Measurements from ENCODE around the gene WDR88. TPM values are rescaled to one million over a fixed set of nuclear protein-coding genes. Genes with fewer than 3 reads are reported as not detected.
"Not testable (repeated sequence)": the region's sequence is repeated elsewhere in the genome, so short reads cannot be mapped to it uniquely, and the experiment has no call there.

Gene WDR88
- total RNA-seq, 6 donors from 2014 or later, result 0.34 TPM; not detected in 5

DNA sequence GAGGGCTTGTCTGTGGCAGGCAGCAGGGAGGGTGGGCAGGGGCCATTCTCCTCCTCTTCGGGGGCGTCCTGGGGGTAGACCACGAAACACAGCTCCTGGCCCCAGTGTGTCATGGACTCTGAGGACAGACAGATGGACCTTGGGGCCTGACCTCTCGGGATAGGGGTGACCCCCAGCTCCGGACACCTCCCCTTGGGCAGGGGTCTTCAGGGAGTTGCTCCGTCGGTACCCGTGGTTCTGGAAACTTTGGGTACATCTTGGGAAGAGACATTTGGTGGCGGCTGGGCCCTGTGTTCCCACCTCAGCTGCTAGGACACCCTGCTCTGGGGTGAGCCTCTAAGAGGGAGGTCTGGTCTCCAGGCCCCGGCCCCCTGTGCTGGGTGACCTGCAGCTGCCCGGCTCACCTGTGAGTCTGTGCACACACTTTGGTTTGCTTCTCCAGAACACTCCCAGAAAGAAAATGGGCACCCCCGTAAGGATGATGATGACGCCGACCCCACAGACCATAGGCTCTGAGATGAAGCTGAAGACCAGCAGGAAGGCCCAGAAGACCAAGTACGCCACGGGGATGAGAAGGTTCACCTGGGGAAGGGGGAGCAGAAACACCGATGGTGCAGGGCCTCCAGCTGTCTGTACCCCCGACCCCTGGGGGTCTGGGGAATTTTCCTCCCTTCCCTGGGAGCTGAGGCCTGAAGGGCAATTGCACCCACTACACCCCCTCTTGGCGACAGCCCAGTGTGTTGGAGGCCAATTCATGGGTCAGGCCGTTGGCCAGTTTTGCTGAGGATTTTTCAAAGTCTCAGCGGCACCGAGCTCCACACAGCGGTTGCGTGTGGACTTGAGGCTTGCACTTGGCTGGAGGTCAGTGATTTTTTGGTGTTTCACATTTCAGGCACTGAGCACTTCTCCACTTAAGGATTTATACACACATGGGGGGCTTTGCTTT is 77.3 kb downstream of the WDR88 start:
- no peaks in the 10 kb centered on the region for H3K9me3 ChIP-seq
- ATAC-seq (ENCODE audit: low FRiP score in 2 of 2) (no peak), DNase-seq (no peak)
- no peak overlapping the region for H3K27ac ChIP-seq
- TF ChIP-seq POLR2AphosphoS5 (IDR thresholded peaks at IDR 0.05) (no peak), EP300 (IDR thresholded peaks at IDR 0.05) (no peak), CTCF (IDR thresholded peaks at IDR 0.05) (no peak), POLR2A (IDR thresholded peaks at IDR 0.05) (no peak)
- H3K36me3 ChIP-seq, result peaks cover 0 to 18% (median 8%) of the 10 kb centered on the region in 4 donors
- H3K27me3 ChIP-seq, result no peaks in the 10 kb centered on the region
- no peaks in the 10 kb centered on the region for H3K4me1 ChIP-seq
- H3K4me3 ChIP-seq, result no peak overlapping the region
- 79 to 92% methylated on average over 12 to 24 of the region's 24 CpGs for WGBS, 2 donors

DNA sequence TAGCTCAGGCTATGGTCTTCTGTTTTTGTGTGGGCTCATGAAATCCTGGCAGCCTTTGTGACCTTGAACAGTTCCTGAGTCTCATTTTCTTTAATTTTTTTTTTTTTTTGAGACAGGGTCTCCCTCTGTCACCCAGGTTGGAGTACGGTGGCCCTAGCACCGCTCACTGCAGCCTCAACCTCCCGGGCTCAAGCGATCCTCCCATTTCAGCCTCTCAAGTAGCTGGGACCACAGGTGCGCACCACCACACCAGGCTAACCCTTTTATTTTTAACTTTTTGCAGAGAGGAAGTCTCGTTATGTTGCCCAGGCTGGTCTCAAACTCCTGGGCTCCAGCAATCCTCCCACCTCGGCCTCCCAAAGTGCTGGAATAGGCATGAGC is 77.9 kb downstream of the WDR88 start:
- DNase-seq; H3K27me3 ChIP-seq; H3K9me3 ChIP-seq; H3K4me3 ChIP-seq; H3K4me1 ChIP-seq; H3K27ac ChIP-seq; ATAC-seq (ENCODE audit: low FRiP score in 2 of 2): not testable (repeated sequence)
- 89 to 90% methylated on average over 7 of the region's 7 CpGs for WGBS, 2 donors
- H3K36me3 ChIP-seq, result peaks cover 0 to 15% (median 7%) of the 10 kb centered on the region in 4 donors

- no peaks in the 10 kb centered on the region for H3K27me3 ChIP-seq
- no peak for DNase-seq
- no peak overlapping the region for H3K27ac ChIP-seq
- WGBS, 2 donors, result 89 to 92% methylated on average over 9 to 14 of the region's 22 CpGs
- H3K36me3 ChIP-seq, result peaks cover 0 to 15% (median 4%) of the 10 kb centered on the region in 4 donors
- no peaks in the 10 kb centered on the region for H3K4me1 ChIP-seq
- ATAC-seq (ENCODE audit: low FRiP score in 2 of 2), result no peak
- no peak overlapping the region for H3K4me3 ChIP-seq
- no peaks in the 10 kb centered on the region for H3K9me3 ChIP-seq
- TF ChIP-seq POLR2AphosphoS5 (IDR thresholded peaks at IDR 0.05), result no peak
- TF ChIP-seq CTCF (IDR thresholded peaks at IDR 0.05), result no peak
- no peak for TF ChIP-seq POLR2A (IDR thresholded peaks at IDR 0.05)
- no peak for TF ChIP-seq EP300 (IDR thresholded peaks at IDR 0.05)
Measured at GRCh38 chr19:33210266-33210940, 78.5 kb downstream of the WDR88 start.

DNA sequence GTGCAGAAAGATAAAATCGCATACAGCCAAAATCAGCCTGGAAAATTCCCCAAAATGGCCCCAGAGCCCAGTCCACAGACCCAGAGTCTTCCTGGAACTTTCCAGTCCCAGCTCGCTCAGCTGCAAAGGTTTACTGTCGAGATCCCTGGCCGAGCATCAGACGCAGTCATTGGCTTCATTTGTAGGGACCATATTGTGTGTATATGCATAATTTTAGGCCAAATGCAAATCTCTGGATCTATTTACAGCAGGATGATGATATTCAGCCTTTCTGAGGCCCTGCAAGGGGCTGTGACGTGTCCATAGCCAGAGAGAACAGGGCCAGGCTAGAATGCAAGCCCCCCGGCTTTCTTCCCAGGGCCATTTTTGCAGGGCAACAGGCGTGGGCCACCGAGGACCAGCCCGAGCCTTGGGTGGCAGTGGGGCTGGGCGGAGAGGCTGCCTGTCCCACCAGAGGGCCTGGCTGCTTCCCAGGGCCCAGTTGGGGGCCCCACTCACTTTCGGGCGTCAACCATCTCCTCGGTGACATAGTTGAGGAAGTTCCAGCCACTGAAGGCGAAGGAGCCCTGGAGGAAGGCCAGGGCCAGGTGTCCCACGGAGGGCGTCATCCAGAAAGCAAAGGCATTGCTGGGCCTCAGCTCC is 80.0 kb downstream of the WDR88 start:
- WGBS, 2 donors, result 58 to 79% methylated on average over 9 to 17 of the region's 17 CpGs
- ATAC-seq (ENCODE audit: low FRiP score in 2 of 2), result no peak
- Histone ChIP-seq H3K4me3 (no peak overlapping the region), H3K9me3 (no peaks in the 10 kb centered on the region), H3K27me3 (no peaks in the 10 kb centered on the region), H3K36me3 (peaks cover 0 to 3% (median 0%) of the 10 kb centered on the region in 4 donors), H3K27ac (no peak overlapping the region), H3K4me1 (no peaks in the 10 kb centered on the region)
- no peak for DNase-seq
- TF ChIP-seq CTCF (IDR thresholded peaks at IDR 0.05) (no peak), POLR2AphosphoS5 (IDR thresholded peaks at IDR 0.05) (no peak), EP300 (IDR thresholded peaks at IDR 0.05) (no peak), POLR2A (IDR thresholded peaks at IDR 0.05) (no peak)
